Endothelial cell of umbilical vein (primary cell): ENCODE measurements around the gene TEP1. TPM values are rescaled to one million over a fixed set of nuclear protein-coding genes. Genes with fewer than 3 reads are reported as not detected.

ENCODE experiments used
- BruUV-seq: library from RNA; stranded (reverse); fragments of 400-500 nt; replicated peaks from 2 replicates; lab custom pipeline; 2021; lab: Mats Ljungman, UMichigan
- CTCF ChIA-PET: fragments of 300-600, 350-600 bp; sonication (Branson Sonifier 250); formaldehyde crosslinking; loops from one replicate; lab custom pipeline; 2021; ENCODE audit warnings: antibody characterized with exemption, inconsistent platforms; lab: Charles Lee
- POLR2A ChIA-PET: fragments of 300-600, 350-600 bp; sonication (Branson Sonifier 250); formaldehyde crosslinking; loops from one replicate; lab custom pipeline; 2021; ENCODE audit warnings: antibody characterized with exemption, inconsistent platforms; lab: Charles Lee
- DNase-seq: peaks from one replicate; pipeline ENCODE4 v3.0.0-alpha.2; 2011; ENCODE audit warnings: low read depth, low spot score
- FAIRE-seq: peaks from 2 replicates; lab custom pipeline; 2011; peaks lifted over from hg19 to GRCh38; lab: Jason Lieb, UNC
- H2AFZ ChIP-seq: 2 replicates; pipeline ENCODE4 v1.6.0; 2012; ENCODE audit warnings: low read depth, low read length, control low read depth, inconsistent platforms
- H3K27ac ChIP-seq: 2 replicates; pipeline ENCODE4 v1.5.1; 2011; ENCODE audit warnings: low read depth, mild to moderate bottlenecking, control low read depth, low read length, moderate library complexity; ENCODE audit not compliant: insufficient read depth
- H3K27me3 ChIP-seq, 2 experiments: 2 replicates each; pipeline versions ENCODE4 v1.6.0 to v1.6.1; 2011; ENCODE audit warnings: low read length in 2 of 2, mixed read lengths in 1 of 2; ENCODE audit not compliant: control insufficient read depth in 2 of 2, insufficient read depth in 2 of 2
- H3K36me3 ChIP-seq, 2 experiments: 2 replicates in 1 of 2; 3 replicates in 1 of 2; pipeline ENCODE4 v1.5.1; 2011; ENCODE audit warnings: low read length in 2 of 2, mild to moderate bottlenecking in 1 of 2, moderate library complexity in 1 of 2; ENCODE audit not compliant: control insufficient read depth in 2 of 2, insufficient read depth in 2 of 2; ENCODE audit errors: extremely low read depth in 1 of 2
- H3K4me1 ChIP-seq: 3 replicates; pipeline ENCODE4 v1.5.1; 2011; ENCODE audit warnings: mild to moderate bottlenecking, low read length; ENCODE audit not compliant: control insufficient read depth, insufficient read depth; ENCODE audit errors: extremely low read depth
- H3K4me2 ChIP-seq: 2 replicates; pipeline ENCODE4 v1.6.1; 2011; ENCODE audit warnings: low read length, control low read depth, mixed read lengths; ENCODE audit not compliant: insufficient read depth
- H3K4me3 ChIP-seq, 3 experiments: fragments of 200-600 bp in 1 of 3; sonication (generic), shearing (Covaris generic) in 1 of 3; replicated peaks in 1 of 3; 2 replicates each; pipeline ENCODE4 v1.5.1; 2011 to 2016; ENCODE audit warnings: control low read depth in 3 of 3, low read length in 3 of 3, mild to moderate bottlenecking in 2 of 3, inconsistent platforms in 1 of 3, low read depth in 1 of 3, moderate library complexity in 1 of 3; ENCODE audit not compliant: insufficient read depth in 1 of 3
- H3K79me2 ChIP-seq: 2 replicates; pipeline ENCODE4 v1.6.0; 2012; ENCODE audit warnings: low read length, inconsistent platforms; ENCODE audit not compliant: control insufficient read depth, insufficient read depth
- H3K9ac ChIP-seq: replicated peaks from 2 replicates; pipeline ENCODE3; 2011; ENCODE audit warnings: low read length, control low read depth; ENCODE audit not compliant: insufficient read depth; ENCODE audit errors: extremely low read depth
- H3K9me1 ChIP-seq: replicated peaks from 3 replicates; pipeline ENCODE4 v1.6.0; 2011; ENCODE audit warnings: mild to moderate bottlenecking, low read length; ENCODE audit not compliant: control insufficient read depth, insufficient read depth; ENCODE audit errors: extremely low read depth
- H3K9me3 ChIP-seq: replicated peaks from 2 replicates; pipeline ENCODE4 v1.5.1; 2012; ENCODE audit warnings: low read length, inconsistent platforms; ENCODE audit not compliant: control insufficient read depth, insufficient read depth
- H4K20me1 ChIP-seq: replicated peaks from 2 replicates; pipeline ENCODE3; 2011; ENCODE audit warnings: mild to moderate bottlenecking, low read length; ENCODE audit not compliant: control insufficient read depth, insufficient read depth; ENCODE audit errors: extremely low read depth
- CTCF ChIP-seq, 2 donors: IDR thresholded peaks; 1 replicate in 1 of 2; 2 replicates in 1 of 2; pipeline ENCODE4 v1.5.1; 2011; ENCODE audit warnings: low read length in 2 of 2, mild to moderate bottlenecking in 2 of 2, moderate library complexity in 2 of 2, control low read depth in 1 of 2, inconsistent platforms in 1 of 2, low read depth in 1 of 2; ENCODE audit not compliant: insufficient read depth in 1 of 2; ENCODE audit errors: extremely low read depth in 1 of 2
- EZH2 ChIP-seq: IDR thresholded peaks from 2 replicates; pipeline ENCODE4 v1.6.1; 2012; ENCODE audit warnings: borderline replicate concordance, low read depth, mild to moderate bottlenecking, moderate library complexity, low read length, inconsistent platforms; ENCODE audit not compliant: severe bottlenecking
- FOS ChIP-seq: IDR thresholded peaks from 2 replicates; pipeline ENCODE4 v1.6.1; 2011; ENCODE audit warnings: mild to moderate bottlenecking, low read length, moderate library complexity, borderline replicate concordance; ENCODE audit not compliant: insufficient read depth
- GATA2 ChIP-seq: IDR thresholded peaks from 2 replicates; pipeline ENCODE4 v1.7.0; 2011; ENCODE audit warnings: low read depth, mild to moderate bottlenecking, moderate library complexity, mixed read lengths, low read length; ENCODE audit not compliant: insufficient read length, insufficient read depth
- JUN ChIP-seq: IDR thresholded peaks from 2 replicates; pipeline ENCODE4 v1.6.1; 2011; ENCODE audit warnings: borderline replicate concordance, low read depth; ENCODE audit not compliant: insufficient read length, insufficient read depth
- MAX ChIP-seq: IDR thresholded peaks from 2 replicates; pipeline ENCODE4 v1.6.1; 2011; ENCODE audit not compliant: insufficient read depth, insufficient read length
- MYC ChIP-seq: IDR thresholded peaks from one replicate; pipeline ENCODE4 v1.6.1; 2011; ENCODE audit warnings: mild to moderate bottlenecking, low read depth, low read length
- POLR2A ChIP-seq: IDR thresholded peaks from 2 replicates; pipeline ENCODE4 v1.6.1; 2012; ENCODE audit warnings: low read depth, mild to moderate bottlenecking, control low read depth, low read length
- POLR2AphosphoS5 ChIP-seq: IDR thresholded peaks from 2 replicates; pipeline ENCODE4 v1.6.1; 2012; ENCODE audit warnings: low read depth, mild to moderate bottlenecking, control low read depth, low read length, moderate library complexity; ENCODE audit not compliant: insufficient read depth
- dilution Hi-C: fragments of 300-500 bp; cut with MboI; formaldehyde crosslinking; loops from one replicate; pipeline ENCODE4 v1.15.0; 2019; ENCODE audit warnings: low sequenced_read_pairs; ENCODE audit not compliant: extremely low pct_ligation_motif_present
- intact Hi-C: fragments of 100-400 bp; cut with micrococcal nuclease; formaldehyde crosslinking; loops from one replicate; pipeline ENCODE4 v1.10.0; 2022
- polyA plus RNA-seq, 4 experiments: library from polyadenylated mRNA; depleted of rRNA in 3 of 4; stranded (reverse) in 3 of 4; unstranded in 1 of 4; fragments of >200 nt; gene quantifications; 2 replicates each; pipeline versions ENCODE4 v1.2.1 to v1.2.3, GENCODE V29; 2011 to 2012; ENCODE audit warnings: missing spikeins in 1 of 4
- total RNA-seq: library from RNA; stranded (reverse); gene quantifications from 2 replicates; pipeline ENCODE4 v1.2.3, GENCODE V29; 2021

Gene TEP1
- total and polyA plus RNA-seq, 2 donors (not counting 3 experiments of a cell fraction or from before 2014, with no cell fraction given) = 19.6 to 44.6 TPM

GRCh38 chr14:20440465-20440864 is 27.2 kb upstream of the TEP1 start:
- no peak overlapping the region for H3K4me2 ChIP-seq
- no peak for TF ChIP-seq GATA2
- no peak for TF ChIP-seq MAX
- no peak for TF ChIP-seq FOS
- no peak for TF ChIP-seq JUN
- TF ChIP-seq POLR2A = no peak
- no peak for TF ChIP-seq CTCF (IDR thresholded peaks at IDR 0.05; ENCODE audit: extremely low read depth in 1 of 2, insufficient read depth in 1 of 2, low read depth in 1 of 2, low read length in 2 of 2)
- no peak for TF ChIP-seq POLR2AphosphoS5
- no peak for TF ChIP-seq MYC
- TF ChIP-seq EZH2 = no peak
- FAIRE-seq (no peak), DNase-seq (no peak)
- peaks cover 4 to 7% of the 10 kb centered on the region in 2 experiments for H3K27me3 ChIP-seq
- H3K36me3 ChIP-seq = no peaks in the 10 kb centered on the region
- H3K9me1 ChIP-seq = no peaks in the 10 kb centered on the region
- no peak overlapping the region for H2AFZ ChIP-seq
- ChIA-PET POLR2A (interaction anchor here (0.6 kb wide), 1 partner anchor 65 kb away, joined by 4 read pairs; no protein-coding TSS in a partner anchor), CTCF (no interaction called here)
- no peak overlapping the region for H3K4me3 ChIP-seq
- H3K9me3 ChIP-seq = no peaks in the 10 kb centered on the region
- H3K4me1 ChIP-seq = peaks cover 8% of the 10 kb centered on the region
- BruUV-seq = no TSS peak
- H3K9ac ChIP-seq = no peak overlapping the region
- no peak overlapping the region for H3K27ac ChIP-seq
- no peaks in the 10 kb centered on the region for H3K79me2 ChIP-seq
- intact Hi-C loops (no loop called here), dilution Hi-C loops (no loop called here)
- H4K20me1 ChIP-seq = no peaks in the 10 kb centered on the region
